ENCODE measurements around the gene F2R.

The F2R gene

GRCh38 chr5:76705574-76705973 is 10.4 kb upstream of the F2R start:
- no peak overlapping the region for H3K9ac ChIP-seq
- peaks cover 0 to 21% (median 1%) of the 10 kb centered on the region in 10 experiments; a peak in 8 of 20 replicates for H3K4me1 ChIP-seq
- peak overlapping the region in 2 of 11 experiments; percentile 7 to 46; a peak in 5 of 22 replicates for H3K4me2 ChIP-seq
- H4K20me1 ChIP-seq = peaks cover 0 to 57% (median 0%) of the 10 kb centered on the region in 11 experiments; a peak in 4 of 22 replicates
- H3K9me3 ChIP-seq (replicated peaks in 1 of 11) = no peaks in the 10 kb centered on the region
- no peak for TF ChIP-seq Cebpa-rat (IDR thresholded peaks at IDR 0.05)
- no peak overlapping the region for H3K4me3 ChIP-seq
- peaks cover 57 to 89% (median 76%) of the 10 kb centered on the region in 11 experiments for H3K36me3 ChIP-seq
- peak overlapping the region in 1 of 11 experiments; percentile 11; a peak in 1 of 22 replicates for H3K27ac ChIP-seq
- H3K27me3 ChIP-seq = no peaks in the 10 kb centered on the region

DNA sequence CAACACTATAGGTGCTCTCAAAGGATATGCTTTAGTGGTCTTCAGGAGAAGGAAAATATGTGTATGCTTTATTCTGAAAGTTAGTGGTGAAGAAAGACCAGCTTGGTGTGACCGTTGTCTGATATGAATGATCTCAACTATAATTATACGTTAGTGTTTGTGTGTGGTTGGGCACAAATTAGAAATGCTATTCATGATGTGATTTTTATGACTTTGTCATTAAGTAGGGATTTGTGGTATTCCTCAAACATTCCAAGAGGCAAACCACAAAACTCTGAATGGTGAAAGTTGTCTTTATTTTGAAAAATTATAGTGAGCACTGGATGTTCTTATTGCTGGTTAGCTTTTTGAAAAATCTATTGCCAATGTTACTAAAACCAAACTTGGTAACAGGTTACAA is 6.2 kb upstream of the F2R start:
- peaks cover 5 to 22% (median 7%) of the 10 kb centered on the region in 10 experiments for H3K4me1 ChIP-seq
- no peak overlapping the region for H3K27ac ChIP-seq
- peaks cover 0 to 24% (median 11%) of the 10 kb centered on the region in 11 experiments; a peak in 12 of 22 replicates for H3K9me3 ChIP-seq (replicated peaks in 1 of 11)
- peaks cover 17 to 22% (median 19%) of the 10 kb centered on the region in 11 experiments for H3K27me3 ChIP-seq
- H3K4me3 ChIP-seq = no peak overlapping the region
- H3K4me2 ChIP-seq = no peak overlapping the region
- H3K36me3 ChIP-seq = peaks cover 20 to 49% (median 38%) of the 10 kb centered on the region in 11 experiments
- TF ChIP-seq Cebpa-rat (IDR thresholded peaks at IDR 0.05) = no peak
- H4K20me1 ChIP-seq = peaks cover 0 to 30% (median 4%) of the 10 kb centered on the region in 11 experiments; a peak in 12 of 22 replicates
- H3K9ac ChIP-seq = no peak overlapping the region

GRCh38 chr5:76710991-76711390 is 4.9 kb upstream of the F2R start:
- no peak for TF ChIP-seq Cebpa-rat (IDR thresholded peaks at IDR 0.05)
- Histone ChIP-seq H3K4me1 (peaks cover 11 to 15% (median 14%) of the 10 kb centered on the region in 10 experiments), H3K27ac (no peak overlapping the region), H3K36me3 (peaks cover 14 to 41% (median 34%) of the 10 kb centered on the region in 11 experiments; a peak in 21 of 22 replicates), H3K9me3 (replicated peaks in 1 of 11) (peaks cover 0 to 24% (median 11%) of the 10 kb centered on the region in 11 experiments; a peak in 12 of 22 replicates), H3K4me3 (no peak overlapping the region), H4K20me1 (peaks cover 0 to 18% (median 9%) of the 10 kb centered on the region in 11 experiments; a peak in 12 of 22 replicates), H3K4me2 (no peak overlapping the region), H3K27me3 (peaks cover 29 to 34% (median 32%) of the 10 kb centered on the region in 11 experiments), H3K9ac (no peak overlapping the region)

GRCh38 chr5:76714751-76715485 is 1.0 kb upstream of the F2R start:
- H3K9me3 ChIP-seq (replicated peaks in 1 of 11) = peaks cover 0 to 24% (median 11%) of the 10 kb centered on the region in 11 experiments; a peak in 12 of 22 replicates
- peak overlapping the region; percentile 93 to 100 (median 95) for H3K4me2 ChIP-seq
- H3K9ac ChIP-seq = peak overlapping the region in 10 of 11 experiments; percentile 56 to 80 (median 70); a peak in 18 of 22 replicates
- H3K27me3 ChIP-seq = peaks cover 53 to 64% (median 60%) of the 10 kb centered on the region in 11 experiments
- H3K4me1 ChIP-seq = peaks cover 15 to 24% (median 22%) of the 10 kb centered on the region in 10 experiments
- TF ChIP-seq Cebpa-rat (IDR thresholded peaks at IDR 0.05) = no peak
- no peak overlapping the region for H3K27ac ChIP-seq
- peaks cover 0 to 9% (median 0%) of the 10 kb centered on the region in 11 experiments; a peak in 3 of 22 replicates for H3K36me3 ChIP-seq
- peak overlapping the region; percentile 64 to 80 (median 70) for H3K4me3 ChIP-seq
- H4K20me1 ChIP-seq = peaks cover 0 to 19% (median 9%) of the 10 kb centered on the region in 11 experiments; a peak in 12 of 22 replicates

- Histone ChIP-seq H3K4me1 (peaks cover 16 to 24% (median 22%) of the 10 kb centered on the region in 10 experiments), H3K4me2 (peak overlapping the region; percentile 93 to 100 (median 95)), H3K9ac (peak overlapping the region; percentile 52 to 80 (median 70); a peak in 20 of 22 replicates), H3K9me3 (replicated peaks in 1 of 11) (peaks cover 0 to 24% (median 11%) of the 10 kb centered on the region in 11 experiments; a peak in 12 of 22 replicates), H3K36me3 (peaks cover 0 to 4% (median 0%) of the 10 kb centered on the region in 11 experiments; a peak in 2 of 22 replicates), H3K27me3 (peaks cover 53 to 64% (median 60%) of the 10 kb centered on the region in 11 experiments), H3K27ac (peak overlapping the region in 1 of 11 experiments; percentile 30; a peak in 1 of 22 replicates), H3K4me3 (peak overlapping the region; percentile 64 to 80 (median 70)), H4K20me1 (peaks cover 0 to 19% (median 9%) of the 10 kb centered on the region in 11 experiments; a peak in 11 of 22 replicates)
- no peak for TF ChIP-seq Cebpa-rat (IDR thresholded peaks at IDR 0.05)
Measured at GRCh38 chr5:76715486-76715735, 515 bp upstream of the F2R start.

DNA sequence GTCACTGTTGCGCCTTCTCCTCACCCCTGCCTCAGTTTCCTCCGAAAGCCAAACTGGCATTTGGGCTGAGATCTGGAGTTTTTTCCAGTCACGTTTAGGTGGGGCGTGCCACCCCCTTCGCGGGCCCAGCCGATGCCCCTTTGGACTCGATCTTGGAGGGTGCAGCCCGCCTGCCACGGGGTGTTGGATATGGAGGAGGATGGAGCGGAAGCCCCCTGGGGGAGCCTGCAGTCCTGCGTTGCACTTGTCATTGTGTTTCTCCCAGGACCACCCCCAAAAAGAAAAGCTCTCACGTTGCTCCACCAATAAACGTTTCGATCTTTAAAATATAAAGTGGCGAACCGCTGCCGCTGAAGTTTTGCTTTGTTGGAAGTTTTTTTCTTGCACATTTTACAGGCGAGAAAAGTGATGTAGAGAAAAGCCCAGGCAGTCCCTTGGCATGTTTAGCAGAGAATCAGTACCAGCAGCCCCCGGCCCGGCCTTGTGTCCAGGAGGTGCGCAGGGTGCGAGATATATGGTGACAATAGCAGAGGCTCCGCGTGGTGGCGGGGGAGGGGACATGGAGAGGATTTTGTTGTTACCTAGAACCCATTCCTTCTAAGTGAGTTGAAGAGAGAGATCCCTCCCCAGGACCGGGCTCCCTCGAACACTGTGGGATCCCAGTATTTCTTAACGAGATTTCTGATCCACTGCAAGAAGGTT is 681 bp downstream of the F2R start:
- Histone ChIP-seq H3K4me3 (peak overlapping the region; percentile 64 to 80 (median 70)), H3K4me2 (peak overlapping the region; percentile 93 to 100 (median 95)), H3K27me3 (peaks cover 50 to 64% (median 60%) of the 10 kb centered on the region in 11 experiments), H3K36me3 (no peaks in the 10 kb centered on the region), H4K20me1 (peaks cover 0 to 19% (median 9%) of the 10 kb centered on the region in 11 experiments; a peak in 11 of 22 replicates), H3K4me1 (peaks cover 23 to 33% (median 26%) of the 10 kb centered on the region in 10 experiments), H3K9ac (peak overlapping the region; percentile 52 to 80 (median 70); a peak in 21 of 22 replicates), H3K9me3 (replicated peaks in 1 of 11) (peaks cover 0 to 19% (median 8%) of the 10 kb centered on the region in 11 experiments; a peak in 11 of 22 replicates), H3K27ac (peak overlapping the region in 3 of 11 experiments; percentile 7 to 43 (median 31); a peak in 2 of 22 replicates)
- TF ChIP-seq Cebpa-rat (IDR thresholded peaks at IDR 0.05) = no peak

DNA sequence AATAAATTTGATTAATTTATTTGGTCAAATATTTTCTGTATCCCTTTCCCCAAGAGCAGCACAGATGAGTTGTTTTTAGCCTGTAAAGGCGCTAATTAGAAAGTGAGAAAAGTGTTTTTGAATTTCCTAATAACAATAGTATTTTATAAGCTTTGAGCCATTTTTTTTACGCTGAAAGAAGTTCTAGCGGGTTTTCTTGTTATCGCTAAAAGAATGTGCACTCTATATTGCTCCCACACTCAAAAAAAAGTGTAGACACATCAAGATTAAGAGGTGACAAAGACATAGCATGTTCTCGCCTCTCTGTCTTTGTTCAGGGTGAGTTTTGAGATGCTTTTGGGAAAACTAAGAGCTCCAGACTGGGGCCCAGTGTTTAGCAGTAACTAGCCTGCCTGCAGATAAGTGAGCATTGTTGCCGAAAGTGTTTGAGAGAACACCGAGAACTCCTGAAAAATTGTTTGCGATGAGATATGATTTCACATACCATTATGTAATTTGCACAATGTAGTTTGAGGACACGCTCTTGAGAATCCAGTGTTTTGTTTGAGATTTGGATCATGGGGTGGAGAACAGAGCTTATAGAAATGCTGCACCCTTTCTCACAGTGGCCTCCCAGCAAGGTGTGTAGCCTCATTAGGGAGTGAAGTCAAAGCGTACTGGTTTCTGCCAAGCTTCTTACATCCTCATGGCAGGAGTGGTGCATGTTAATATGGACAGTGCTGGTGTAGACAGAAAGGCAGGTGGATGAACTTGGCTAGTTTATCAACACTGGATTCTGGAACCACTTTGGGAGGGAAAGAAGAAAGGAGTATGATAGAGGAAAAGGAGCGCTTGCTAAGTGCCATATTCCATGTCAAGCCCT is 1.5 kb downstream of the F2R start:
- Histone ChIP-seq H3K4me3 (peak overlapping the region in 2 of 10 experiments; percentile 68; a peak in 3 of 20 replicates), H3K4me1 (peaks cover 23 to 35% (median 26%) of the 10 kb centered on the region in 10 experiments), H3K27ac (no peak overlapping the region), H3K9me3 (replicated peaks in 1 of 11) (peaks cover 0 to 12% (median 8%) of the 10 kb centered on the region in 11 experiments; a peak in 10 of 22 replicates), H4K20me1 (peaks cover 0 to 19% (median 9%) of the 10 kb centered on the region in 11 experiments; a peak in 11 of 22 replicates), H3K27me3 (peaks cover 50 to 63% (median 60%) of the 10 kb centered on the region in 11 experiments), H3K4me2 (peak overlapping the region in 8 of 11 experiments; percentile 93 to 100 (median 96); a peak in 11 of 22 replicates), H3K36me3 (no peaks in the 10 kb centered on the region), H3K9ac (no peak overlapping the region)
- TF ChIP-seq Cebpa-rat (IDR thresholded peaks at IDR 0.05) = no peak

Measured in BLaER1 treated with 17β-estradiol and CSF1 and Interleukin-3, amounts not matched to agents 10 nM and 100 nM (cell line).